Naive thymus-derived CD4-positive, alpha-beta T cell (primary cell): Measurements from ENCODE around the gene ALOXE3. TPM values are rescaled to one million over a fixed set of nuclear protein-coding genes. Genes with fewer than 3 reads are reported as not detected.
"Not testable (repeated sequence)": the region's sequence is repeated elsewhere in the genome, so short reads cannot be mapped to it uniquely, and the experiment has no call there.

Experiments used
- ATAC-seq: fragments of 150-1000 bp; cut with Tn5 transposase; 2 replicates; pipeline ENCODE4 v1.10.0; 2021; ENCODE audit warnings: mild to moderate bottlenecking, moderate library complexity
- CTCF ChIA-PET: fragments of 350-600 bp; sonication (Branson Sonifier 250); formaldehyde crosslinking; loops from one replicate; lab custom pipeline; 2021; ENCODE audit warnings: antibody characterized with exemption; lab: Charles Lee
- POLR2A ChIA-PET: fragments of 350-600 bp; sonication (Branson Sonifier 250); formaldehyde crosslinking; loops from one replicate; lab custom pipeline; 2021; ENCODE audit warnings: antibody characterized with exemption, inconsistent platforms; lab: Charles Lee
- DNase-seq, 9 donors: peaks; one replicate each; pipeline versions ENCODE4 v3.0.0 to v3.0.0-alpha.2; 2020 to 2022; ENCODE audit warnings: mixed read lengths in 1 of 9
- H3K27ac ChIP-seq: one replicate; pipeline ENCODE4 v1.7.0; 2013; ENCODE audit warnings: mild to moderate bottlenecking, low read depth, low read length, moderate library complexity
- H3K27me3 ChIP-seq, 2 donors: one replicate each; pipeline ENCODE4 v1.7.0; 2013; ENCODE audit warnings: low read length in 2 of 2, mild to moderate bottlenecking in 2 of 2, moderate library complexity in 2 of 2; ENCODE audit not compliant: control insufficient read depth in 2 of 2, insufficient read depth in 2 of 2
- H3K36me3 ChIP-seq, 3 experiments: 1 replicate in 2 of 3; 2 replicates in 1 of 3; pipeline ENCODE4 v1.7.0; 2013; ENCODE audit warnings: low read length in 3 of 3, mild to moderate bottlenecking in 3 of 3, moderate library complexity in 1 of 3; ENCODE audit not compliant: insufficient read depth in 3 of 3, control insufficient read depth in 2 of 3
- H3K4me1 ChIP-seq, 2 donors: one replicate each; pipeline ENCODE4 v1.7.0; 2013; ENCODE audit warnings: low read length in 2 of 2, mild to moderate bottlenecking in 2 of 2, moderate library complexity in 1 of 2; ENCODE audit not compliant: control insufficient read depth in 2 of 2, insufficient read depth in 2 of 2
- H3K4me3 ChIP-seq: 2 replicates; pipeline ENCODE4 v1.7.0; 2013; ENCODE audit warnings: mild to moderate bottlenecking, low read length
- H3K9me3 ChIP-seq, 3 experiments: 1 replicate in 2 of 3; 2 replicates in 1 of 3; pipeline ENCODE4 v1.7.0; 2013; ENCODE audit warnings: low read length in 3 of 3; ENCODE audit not compliant: control insufficient read depth in 2 of 3
- H3K27ac Mint-ChIP-seq, 9 donors: one replicate each; pipeline ENCODE4 v1.8.0; 2020 to 2022; ENCODE audit warnings: mixed read lengths in 9 of 9, mild to moderate bottlenecking in 8 of 9, moderate library complexity in 5 of 9, inconsistent platforms in 2 of 9
- H3K27me3 Mint-ChIP-seq, 5 donors: one replicate each; pipeline ENCODE4 v1.8.0; 2021 to 2022; ENCODE audit warnings: mixed read lengths in 5 of 5, mild to moderate bottlenecking in 1 of 5
- H3K36me3 Mint-ChIP-seq, 5 donors: one replicate each; pipeline ENCODE4 v1.8.0; 2020 to 2022; ENCODE audit warnings: mixed read lengths in 5 of 5, mild to moderate bottlenecking in 3 of 5, inconsistent platforms in 1 of 5
- H3K4me1 Mint-ChIP-seq, 7 donors: one replicate each; pipeline ENCODE4 v1.8.0; 2020 to 2022; ENCODE audit warnings: mixed read lengths in 7 of 7, mild to moderate bottlenecking in 3 of 7, inconsistent platforms in 1 of 7
- H3K4me3 Mint-ChIP-seq, 10 donors: one replicate each; pipeline ENCODE4 v1.8.0; 2020 to 2022; ENCODE audit warnings: mild to moderate bottlenecking in 10 of 10, mixed read lengths in 10 of 10, moderate library complexity in 6 of 10, inconsistent platforms in 2 of 10
- H3K9me3 Mint-ChIP-seq, 11 donors: one replicate each; pipeline ENCODE4 v1.8.0; 2020 to 2022; ENCODE audit warnings: mixed read lengths in 11 of 11, mild to moderate bottlenecking in 4 of 11, inconsistent platforms in 1 of 11, moderate library complexity in 1 of 11
- intact Hi-C, 2 donors: fragments of 100-400 bp; cut with micrococcal nuclease; formaldehyde crosslinking; loops; one replicate each; pipeline ENCODE4 v1.15.1; 2023
- polyA plus RNA-seq, 2 donors: library from polyadenylated mRNA; unstranded; fragments of 300-500 nt; fragmentation: Illumina TruSeq; gene quantifications; one replicate each; pipeline ENCODE4 v1.2.3, GENCODE V29; 2021
- total RNA-seq, 6 experiments: library from RNA in 5 of 6; stranded (reverse) in 5 of 6; gene quantifications; 1 replicate in 5 of 6; 2 replicates in 1 of 6; pipeline ENCODE4 v1.2.3 and lab custom pipeline; 2021 to 2026

Gene ALOXE3
- total and polyA plus RNA-seq, 7 experiments from 2014 or later: 0.11 to 1.6 (median 0.75) TPM; not detected in 1

- ATAC-seq (no peak), DNase-seq (no peak)
- Histone ChIP-seq H3K4me3 (peak overlapping the region; percentile 73), H3K36me3 (no peaks in the 10 kb centered on the region), H3K27me3 (peaks cover 0 to 10% of the 10 kb centered on the region in 2 donors), H3K27ac (peak overlapping the region; percentile 42), H3K4me1 (peaks cover 0 to 4% of the 10 kb centered on the region in 2 donors), H3K9me3 (no peaks in the 10 kb centered on the region)
- Mint-ChIP-seq H3K4me1 (peaks cover 0 to 8% (median 5%) of the 10 kb centered on the region in 7 donors), H3K27ac (peak overlapping the region in 3 of 9 donors; percentile 46 to 62 (median 48)), H3K9me3 (no peaks in the 10 kb centered on the region), H3K27me3 (peaks cover 10 to 48% (median 29%) of the 10 kb centered on the region in 5 donors), H3K4me3 (peak overlapping the region in 9 of 10 donors; percentile 22 to 81 (median 66)), H3K36me3 (no peaks in the 10 kb centered on the region)
- POLR2A ChIA-PET: interaction anchor here (0.5 to 3.8 kb wide), 17 partner anchors 8 to 185 kb away, joined by 3 to 36 read pairs (median 5); partner anchors contain the start of genes ALOXE3, CNTROB, HES7 and SLC25A35
- CTCF ChIA-PET: interaction anchor here (0.6 to 13.2 kb wide), 21 partner anchors 9 to 636 kb away, joined by 3 to 248 read pairs (median 4); partner anchors contain the start of genes ALOX12B and ALOXE3
- intact Hi-C loops: loop anchor here (1.0 to 2.0 kb wide), 6 partner anchors 8 to 50 kb away; partner anchors contain the start of gene ALOXE3 (in 1 of the 2)
These were observed 7.9 kb downstream of the ALOXE3 start for GRCh38 chr17:8110456-8110804.

- Mint-ChIP-seq H3K4me1 (peaks cover 0 to 8% (median 5%) of the 10 kb centered on the region in 7 donors), H3K36me3 (no peaks in the 10 kb centered on the region), H3K9me3 (no peaks in the 10 kb centered on the region), H3K27ac (peak overlapping the region in 1 of 9 donors; percentile 68), H3K27me3 (peaks cover 10 to 43% (median 23%) of the 10 kb centered on the region in 5 donors), H3K4me3 (peak overlapping the region; percentile 43 to 81 (median 70))
- H3K36me3 ChIP-seq: no peaks in the 10 kb centered on the region
- DNase-seq (peak; percentile 74 to 94 (median 84)), ATAC-seq (peak; percentile 98)
- intact Hi-C loops: loop anchor here (1.0 to 2.0 kb wide), 6 partner anchors 8 to 50 kb away; partner anchors contain the start of gene ALOXE3 (in 1 of the 2)
- H3K4me3 ChIP-seq: peak overlapping the region; percentile 73
- no peaks in the 10 kb centered on the region for H3K9me3 ChIP-seq
- peaks cover 0 to 4% of the 10 kb centered on the region in 2 donors for H3K4me1 ChIP-seq
- ChIA-PET CTCF (interaction anchor here (0.6 to 13.2 kb wide), 19 partner anchors 9 to 636 kb away, joined by 3 to 248 read pairs (median 4); partner anchors contain the start of genes ALOX12B and ALOXE3), POLR2A (interaction anchor here (0.5 to 3.8 kb wide), 17 partner anchors 9 to 186 kb away, joined by 3 to 36 read pairs (median 5); partner anchors contain the start of genes ALOXE3, CNTROB, HES7 and SLC25A35)
- H3K27me3 ChIP-seq: peaks cover 0 to 7% of the 10 kb centered on the region in 2 donors
- H3K27ac ChIP-seq: peak overlapping the region; percentile 42
These were observed 8.5 kb downstream of the ALOXE3 start for GRCh38 chr17:8109661-8110455.

GRCh38 chr17:8108972-8109660 lies 9.2 kb downstream of the ALOXE3 start:
- Mint-ChIP-seq H3K27ac (peak overlapping the region in 1 of 9 donors; percentile 68), H3K4me3 (peak overlapping the region in 6 of 10 donors; percentile 12 to 67 (median 47)), H3K36me3 (no peaks in the 10 kb centered on the region), H3K4me1 (peaks cover 0 to 8% (median 5%) of the 10 kb centered on the region in 7 donors), H3K9me3 (no peaks in the 10 kb centered on the region), H3K27me3 (peaks cover 6 to 35% (median 17%) of the 10 kb centered on the region in 5 donors)
- DNase-seq (no peak), ATAC-seq (no peak)
- ChIA-PET CTCF (interaction anchor here (0.6 to 13.2 kb wide), 13 partner anchors 10 to 422 kb away, joined by 3 to 248 read pairs (median 4); partner anchors contain the start of genes ALOX12B, ALOXE3 and TP53), POLR2A (interaction anchor here (0.9 to 3.8 kb wide), 13 partner anchors 8 to 186 kb away, joined by 3 to 36 read pairs (median 6); partner anchors contain the start of genes ALOXE3, CNTROB, HES7 and SLC25A35)
- no peak overlapping the region for H3K27ac ChIP-seq
- H3K36me3 ChIP-seq: no peaks in the 10 kb centered on the region
- peaks cover 0 to 4% of the 10 kb centered on the region in 2 donors for H3K4me1 ChIP-seq
- H3K9me3 ChIP-seq: no peaks in the 10 kb centered on the region
- peaks cover 0 to 3% of the 10 kb centered on the region in 2 donors for H3K27me3 ChIP-seq
- intact Hi-C loops: no loop called here
- no peak overlapping the region for H3K4me3 ChIP-seq

- H3K36me3 Mint-ChIP-seq, H3K27ac ChIP-seq, intact Hi-C loops, H3K9me3 Mint-ChIP-seq, ATAC-seq, H3K4me3 ChIP-seq, H3K36me3 ChIP-seq, H3K27me3 ChIP-seq, H3K4me1 Mint-ChIP-seq, H3K4me3 Mint-ChIP-seq, DNase-seq, H3K4me1 ChIP-seq, H3K9me3 ChIP-seq: not testable (repeated sequence)
- ChIA-PET POLR2A (interaction anchor here (1.7 kb wide), 1 partner anchor 14 kb away, joined by 8 read pairs; no protein-coding TSS in a partner anchor), CTCF (interaction anchor here (1.3 to 5.3 kb wide), 3 partner anchors 9 to 14 kb away, joined by 3 to 32 read pairs (median 31); partner anchors contain the start of gene ALOXE3)
- peaks cover 0 to 18% (median 6%) of the 10 kb centered on the region in 5 donors for H3K27me3 Mint-ChIP-seq
- peak overlapping the region in 1 of 9 donors; percentile 14 for H3K27ac Mint-ChIP-seq
These were observed 11.3 kb downstream of the ALOXE3 start for GRCh38 chr17:8106980-8107379.

GRCh38 chr17:8105957-8106398 lies 12.3 kb downstream of the ALOXE3 start:
- no peaks in the 10 kb centered on the region for H3K36me3 Mint-ChIP-seq
- H3K4me3 Mint-ChIP-seq: no peak overlapping the region
- ChIA-PET POLR2A (interaction anchor here (1.2 to 1.7 kb wide), 2 partner anchors 10 to 13 kb away, joined by 3 to 8 read pairs; no protein-coding TSS in a partner anchor), CTCF (interaction anchor here (1.3 to 4.2 kb wide), 4 partner anchors 10 to 29 kb away, joined by 3 to 31 read pairs (median 4); no protein-coding TSS in a partner anchor)
- ATAC-seq (no peak), DNase-seq (no peak)
- H3K9me3 Mint-ChIP-seq: no peaks in the 10 kb centered on the region
- peak overlapping the region in 1 of 9 donors; percentile 72 for H3K27ac Mint-ChIP-seq
- no peaks in the 10 kb centered on the region for H3K27me3 ChIP-seq
- peaks cover 0 to 4% of the 10 kb centered on the region in 2 donors for H3K4me1 ChIP-seq
- H3K4me3 ChIP-seq: no peak overlapping the region
- H3K36me3 ChIP-seq: no peaks in the 10 kb centered on the region
- H3K9me3 ChIP-seq: no peaks in the 10 kb centered on the region
- H3K27me3 Mint-ChIP-seq: peaks cover 0 to 11% (median 0%) of the 10 kb centered on the region in 5 donors
- intact Hi-C loops: no loop called here
- peaks cover 0 to 6% (median 5%) of the 10 kb centered on the region in 7 donors for H3K4me1 Mint-ChIP-seq
- no peak overlapping the region for H3K27ac ChIP-seq
